ENCODE data around the gene PEAK1. TPM values are rescaled to one million over a fixed set of nuclear protein-coding genes. Genes with fewer than 3 reads are reported as not detected.

The PEAK1 gene
- polyA plus RNA-seq, 1 donor (not counting 4 experiments of a cell fraction or from before 2014, with no cell fraction given) = 5.9 TPM

DNA sequence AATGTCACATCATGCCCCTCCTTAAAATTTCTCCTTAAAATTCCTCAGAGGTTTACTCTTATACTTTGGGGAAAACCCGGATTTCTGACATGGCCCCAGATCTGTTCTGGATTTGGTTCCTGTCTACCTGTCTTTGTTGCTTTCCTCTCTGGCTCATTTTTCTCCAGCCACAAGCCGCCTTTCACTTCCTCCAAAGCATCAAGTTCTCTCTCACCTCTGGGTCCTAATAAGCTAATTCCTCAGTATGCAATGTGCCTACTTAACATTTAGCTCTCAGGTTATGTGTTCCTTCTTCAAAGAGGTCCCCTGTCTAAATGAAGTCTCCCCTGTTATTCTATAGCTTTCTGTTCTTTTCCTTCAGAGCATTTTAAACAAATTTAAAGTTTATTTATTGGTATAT, 16.9 kb upstream of the PEAK1 start:
- Histone ChIP-seq H3K9ac (ENCODE audit: control insufficient read depth, extremely low read depth, insufficient read depth, low read length) (no peak overlapping the region), H3K36me3 (ENCODE audit: control insufficient read depth in 2 of 2, extremely low read depth in 1 of 2, insufficient read depth in 2 of 2, low read length in 2 of 2) (no peaks in the 10 kb centered on the region), H3K79me2 (ENCODE audit: control insufficient read depth, insufficient read depth, low read length) (peaks cover 11% of the 10 kb centered on the region), H3K27me3 (ENCODE audit: control insufficient read depth, extremely low read depth, insufficient read depth, low read length) (no peaks in the 10 kb centered on the region), H3K4me1 (ENCODE audit: control insufficient read depth, extremely low read depth, insufficient read depth, low read length) (no peaks in the 10 kb centered on the region), H2AFZ (ENCODE audit: control insufficient read depth, low read length) (no peak overlapping the region), H3K9me1 (ENCODE audit: control insufficient read depth, extremely low read depth, insufficient read depth, low read length) (no peaks in the 10 kb centered on the region), H4K20me1 (ENCODE audit: control insufficient read depth, extremely low read depth, insufficient read depth, low read length) (no peaks in the 10 kb centered on the region), H3K4me2 (ENCODE audit: control insufficient read depth, extremely low read depth, insufficient read depth, low read depth, low read length) (no peak overlapping the region), H3K9me3 (ENCODE audit: control insufficient read depth, low read depth, low read length) (no peaks in the 10 kb centered on the region), H3K27ac (ENCODE audit: control insufficient read depth, insufficient read depth, low read length) (no peak overlapping the region), H3K4me3 (ENCODE audit: control insufficient read depth in 2 of 3, extremely low read depth in 1 of 3, insufficient read depth in 2 of 3, low read depth in 1 of 3, low read length in 3 of 3) (no peak overlapping the region)
- FAIRE-seq = no peak
- no peak for TF ChIP-seq EZH2 (IDR thresholded peaks at IDR 0.05; ENCODE audit: low read length)
- TF ChIP-seq, protein P1, sequence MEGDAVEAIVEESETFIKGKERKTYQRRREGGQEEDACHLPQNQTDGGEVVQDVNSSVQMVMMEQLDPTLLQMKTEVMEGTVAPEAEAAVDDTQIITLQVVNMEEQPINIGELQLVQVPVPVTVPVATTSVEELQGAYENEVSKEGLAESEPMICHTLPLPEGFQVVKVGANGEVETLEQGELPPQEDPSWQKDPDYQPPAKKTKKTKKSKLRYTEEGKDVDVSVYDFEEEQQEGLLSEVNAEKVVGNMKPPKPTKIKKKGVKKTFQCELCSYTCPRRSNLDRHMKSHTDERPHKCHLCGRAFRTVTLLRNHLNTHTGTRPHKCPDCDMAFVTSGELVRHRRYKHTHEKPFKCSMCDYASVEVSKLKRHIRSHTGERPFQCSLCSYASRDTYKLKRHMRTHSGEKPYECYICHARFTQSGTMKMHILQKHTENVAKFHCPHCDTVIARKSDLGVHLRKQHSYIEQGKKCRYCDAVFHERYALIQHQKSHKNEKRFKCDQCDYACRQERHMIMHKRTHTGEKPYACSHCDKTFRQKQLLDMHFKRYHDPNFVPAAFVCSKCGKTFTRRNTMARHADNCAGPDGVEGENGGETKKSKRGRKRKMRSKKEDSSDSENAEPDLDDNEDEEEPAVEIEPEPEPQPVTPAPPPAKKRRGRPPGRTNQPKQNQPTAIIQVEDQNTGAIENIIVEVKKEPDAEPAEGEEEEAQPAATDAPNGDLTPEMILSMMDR (optimal IDR thresholded peaks at IDR 0.05 in 1 of 3, IDR thresholded peaks at IDR 0.05 in 1 of 3, conservative IDR thresholded peaks at IDR 0.05 in 1 of 3; ENCODE audit: extremely low read depth in 1 of 3, insufficient read depth in 2 of 3, low read length in 3 of 3) = no peak
- dilution Hi-C loops (cut with MboI; ENCODE audit: extremely low pct_ligation_motif_present, low sequenced_read_pairs) = no loop called here
- no peak for DNase-seq (ENCODE audit: low read depth, low spot score)

DNA sequence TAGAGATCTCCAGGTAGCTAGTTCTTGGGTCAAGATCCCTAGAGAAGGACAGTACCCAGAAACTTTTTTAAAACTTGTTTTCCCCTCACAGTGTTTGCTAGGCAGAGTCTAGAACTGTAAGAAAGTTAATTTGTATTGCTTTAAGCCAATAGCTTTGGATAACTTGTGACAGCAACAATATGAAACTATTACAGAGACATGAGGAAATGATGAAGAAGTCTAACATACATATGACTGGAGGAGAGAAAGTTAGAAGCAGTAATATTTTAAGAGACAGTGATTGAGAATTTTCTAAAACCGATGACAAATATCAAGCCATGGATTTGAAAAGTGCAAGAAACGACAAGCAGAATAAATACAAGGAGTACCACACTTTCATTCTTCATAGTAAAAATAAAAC, 10.7 kb upstream of the PEAK1 start:
- TF ChIP-seq, protein P1 (optimal IDR thresholded peaks at IDR 0.05 in 1 of 3, IDR thresholded peaks at IDR 0.05 in 1 of 3, conservative IDR thresholded peaks at IDR 0.05 in 1 of 3; ENCODE audit: extremely low read depth in 1 of 3, insufficient read depth in 2 of 3, low read length in 3 of 3) = no peak
- TF ChIP-seq EZH2 (IDR thresholded peaks at IDR 0.05; ENCODE audit: low read length) = no peak
- no peak overlapping the region for H3K9ac ChIP-seq (ENCODE audit: control insufficient read depth, extremely low read depth, insufficient read depth, low read length)
- no peaks in the 10 kb centered on the region for H3K9me3 ChIP-seq (ENCODE audit: control insufficient read depth, low read depth, low read length)
- H3K79me2 ChIP-seq (ENCODE audit: control insufficient read depth, insufficient read depth, low read length) = peaks cover 34% of the 10 kb centered on the region
- no peaks in the 10 kb centered on the region for H3K9me1 ChIP-seq (ENCODE audit: control insufficient read depth, extremely low read depth, insufficient read depth, low read length)
- FAIRE-seq (no peak), DNase-seq (ENCODE audit: low read depth, low spot score) (no peak)
- no peak overlapping the region for H3K27ac ChIP-seq (ENCODE audit: control insufficient read depth, insufficient read depth, low read length)
- H3K4me1 ChIP-seq (ENCODE audit: control insufficient read depth, extremely low read depth, insufficient read depth, low read length) = no peaks in the 10 kb centered on the region
- no peak overlapping the region for H3K4me3 ChIP-seq (ENCODE audit: control insufficient read depth in 2 of 3, extremely low read depth in 1 of 3, insufficient read depth in 2 of 3, low read depth in 1 of 3, low read length in 3 of 3)
- dilution Hi-C loops (cut with MboI; ENCODE audit: extremely low pct_ligation_motif_present, low sequenced_read_pairs) = no loop called here
- no peak overlapping the region for H2AFZ ChIP-seq (ENCODE audit: control insufficient read depth, low read length)
- H3K27me3 ChIP-seq (ENCODE audit: control insufficient read depth, extremely low read depth, insufficient read depth, low read length) = no peaks in the 10 kb centered on the region
- no peaks in the 10 kb centered on the region for H3K36me3 ChIP-seq (ENCODE audit: control insufficient read depth in 2 of 2, extremely low read depth in 1 of 2, insufficient read depth in 2 of 2, low read length in 2 of 2)
- no peaks in the 10 kb centered on the region for H4K20me1 ChIP-seq (ENCODE audit: control insufficient read depth, extremely low read depth, insufficient read depth, low read length)
- no peak overlapping the region for H3K4me2 ChIP-seq (ENCODE audit: control insufficient read depth, extremely low read depth, insufficient read depth, low read depth, low read length)

Measured in keratinocyte (primary cell).